GM12864 (cell line): ENCODE measurements around the gene GABRB3.

ENCODE experiments used
- DNase-seq: peaks from one replicate; pipeline ENCODE4 v3.0.0-alpha.2; 2011; ENCODE audit warnings: low read depth
- H3K4me3 ChIP-seq: 2 replicates; pipeline ENCODE4 v1.5.1; 2011; ENCODE audit warnings: mild to moderate bottlenecking, low read depth, low read length, control low read depth
- TF ChIP-seq, protein P1 (sequence below): IDR thresholded peaks from 2 replicates; pipeline ENCODE4 v1.5.1; 2011; ENCODE audit warnings: low read depth, mild to moderate bottlenecking, moderate library complexity, low read length, control low read depth, inconsistent platforms; ENCODE audit errors: missing control alignments

The GABRB3 gene

DNA sequence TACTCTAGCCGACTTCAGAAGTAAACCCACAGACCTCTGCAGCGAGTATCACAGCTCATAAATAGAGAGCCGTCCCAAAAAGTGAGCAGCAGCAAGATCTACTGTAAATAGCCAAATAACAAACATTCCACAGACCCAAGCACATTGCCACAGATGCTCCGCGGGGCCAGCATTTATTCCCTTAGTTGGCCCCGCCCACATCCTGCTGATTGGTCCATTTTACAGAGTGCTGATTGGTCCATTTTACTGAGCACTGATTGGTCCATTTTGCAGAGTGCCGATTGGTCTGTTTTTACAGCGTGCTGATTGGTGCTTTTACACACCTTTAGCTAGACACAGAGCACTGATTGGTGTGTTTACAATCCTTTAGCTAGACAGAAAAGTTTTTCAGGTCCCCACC is 17.3 kb upstream of the GABRB3 start:
- H3K4me3 ChIP-seq, result no peak overlapping the region
- no peak for DNase-seq
- TF ChIP-seq, protein P1, sequence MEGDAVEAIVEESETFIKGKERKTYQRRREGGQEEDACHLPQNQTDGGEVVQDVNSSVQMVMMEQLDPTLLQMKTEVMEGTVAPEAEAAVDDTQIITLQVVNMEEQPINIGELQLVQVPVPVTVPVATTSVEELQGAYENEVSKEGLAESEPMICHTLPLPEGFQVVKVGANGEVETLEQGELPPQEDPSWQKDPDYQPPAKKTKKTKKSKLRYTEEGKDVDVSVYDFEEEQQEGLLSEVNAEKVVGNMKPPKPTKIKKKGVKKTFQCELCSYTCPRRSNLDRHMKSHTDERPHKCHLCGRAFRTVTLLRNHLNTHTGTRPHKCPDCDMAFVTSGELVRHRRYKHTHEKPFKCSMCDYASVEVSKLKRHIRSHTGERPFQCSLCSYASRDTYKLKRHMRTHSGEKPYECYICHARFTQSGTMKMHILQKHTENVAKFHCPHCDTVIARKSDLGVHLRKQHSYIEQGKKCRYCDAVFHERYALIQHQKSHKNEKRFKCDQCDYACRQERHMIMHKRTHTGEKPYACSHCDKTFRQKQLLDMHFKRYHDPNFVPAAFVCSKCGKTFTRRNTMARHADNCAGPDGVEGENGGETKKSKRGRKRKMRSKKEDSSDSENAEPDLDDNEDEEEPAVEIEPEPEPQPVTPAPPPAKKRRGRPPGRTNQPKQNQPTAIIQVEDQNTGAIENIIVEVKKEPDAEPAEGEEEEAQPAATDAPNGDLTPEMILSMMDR, result no peak

DNA sequence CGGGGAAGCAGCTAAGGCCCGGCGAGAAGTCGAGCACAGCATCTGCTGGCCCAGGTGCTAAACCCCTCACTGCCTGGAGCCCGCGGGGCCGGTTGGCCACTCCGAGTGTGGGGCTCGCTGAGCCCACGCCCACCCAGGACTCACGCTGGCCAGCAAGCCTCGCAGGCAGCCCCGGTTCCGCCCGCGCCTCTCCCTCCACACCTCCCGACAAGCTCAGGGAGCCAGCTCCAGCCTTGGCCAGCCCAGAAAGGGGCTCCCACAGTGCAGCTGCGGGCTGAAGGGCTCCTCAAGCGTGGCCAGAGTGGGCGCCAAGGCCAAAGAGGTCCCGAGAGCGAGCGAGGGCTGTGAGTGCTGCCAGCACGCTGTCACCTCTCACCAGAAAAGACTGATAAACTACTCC is 8.9 kb upstream of the GABRB3 start:
- H3K4me3 ChIP-seq, result no peak overlapping the region
- no peak for DNase-seq
- TF ChIP-seq, protein P1, result no peak

DNA sequence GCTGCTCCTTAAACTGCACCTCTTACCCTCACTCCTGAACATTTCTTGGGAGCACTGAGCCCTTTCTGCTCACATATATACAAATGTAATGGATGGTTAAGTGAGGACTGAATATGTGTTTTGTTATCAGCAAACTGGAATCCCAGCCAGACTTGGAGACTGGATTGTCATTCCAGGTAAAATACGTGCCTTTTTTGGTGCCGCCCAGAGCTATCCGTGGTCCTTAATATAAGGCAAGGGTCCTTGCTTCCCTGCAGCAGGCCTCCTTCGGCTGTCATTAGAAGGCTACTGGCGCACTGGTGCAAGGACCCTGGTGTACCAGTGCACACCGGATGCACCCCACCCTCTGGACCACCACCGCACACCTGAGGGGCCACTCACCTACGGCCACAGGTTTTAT is 1.1 kb upstream of the GABRB3 start:
- TF ChIP-seq, protein P1, result no peak
- no peak overlapping the region for H3K4me3 ChIP-seq
- DNase-seq, result no peak

DNA sequence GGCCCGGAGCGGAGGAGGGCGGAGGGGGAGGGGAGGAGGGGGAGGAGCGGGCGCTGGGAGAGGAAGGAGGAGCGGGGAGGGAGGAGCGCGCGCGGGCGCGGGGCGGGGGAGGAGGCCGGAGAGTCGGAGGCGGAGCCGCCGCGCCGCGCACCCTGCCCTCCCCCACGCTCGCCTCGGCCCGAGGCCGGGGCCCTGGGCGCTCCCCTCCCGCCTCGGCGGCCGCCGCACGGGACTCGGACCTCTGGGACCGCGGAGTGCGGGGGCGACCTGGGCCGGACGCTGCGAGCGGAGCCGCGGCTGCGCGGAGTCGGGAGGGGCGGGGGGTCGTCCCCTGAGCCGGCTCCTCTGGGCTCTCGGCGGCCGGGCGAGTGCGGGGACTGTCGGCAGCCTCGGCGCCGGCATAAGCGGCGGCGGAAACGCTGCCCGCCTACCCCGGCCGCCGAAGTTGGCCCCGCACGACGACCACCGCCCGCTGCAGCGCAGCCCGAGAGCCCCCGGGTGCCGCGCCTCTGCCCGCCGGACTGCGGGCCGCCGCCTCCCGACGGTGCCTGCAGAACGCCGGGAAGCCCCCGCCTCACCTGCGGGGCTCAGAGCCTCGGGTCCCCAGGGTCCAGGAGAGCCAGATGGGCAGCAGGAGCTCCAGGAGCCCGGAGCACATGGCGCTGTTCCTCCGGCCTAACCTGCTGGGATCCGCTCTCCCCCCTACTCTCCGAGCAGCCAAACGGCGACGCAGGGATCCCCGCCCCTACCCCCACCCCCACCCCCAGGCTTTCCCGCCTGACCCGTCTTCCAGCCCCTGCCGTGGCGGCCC is 406 bp upstream of the GABRB3 start:
- no peak for DNase-seq
- no peak overlapping the region for H3K4me3 ChIP-seq
- TF ChIP-seq, protein P1, result no peak

DNA sequence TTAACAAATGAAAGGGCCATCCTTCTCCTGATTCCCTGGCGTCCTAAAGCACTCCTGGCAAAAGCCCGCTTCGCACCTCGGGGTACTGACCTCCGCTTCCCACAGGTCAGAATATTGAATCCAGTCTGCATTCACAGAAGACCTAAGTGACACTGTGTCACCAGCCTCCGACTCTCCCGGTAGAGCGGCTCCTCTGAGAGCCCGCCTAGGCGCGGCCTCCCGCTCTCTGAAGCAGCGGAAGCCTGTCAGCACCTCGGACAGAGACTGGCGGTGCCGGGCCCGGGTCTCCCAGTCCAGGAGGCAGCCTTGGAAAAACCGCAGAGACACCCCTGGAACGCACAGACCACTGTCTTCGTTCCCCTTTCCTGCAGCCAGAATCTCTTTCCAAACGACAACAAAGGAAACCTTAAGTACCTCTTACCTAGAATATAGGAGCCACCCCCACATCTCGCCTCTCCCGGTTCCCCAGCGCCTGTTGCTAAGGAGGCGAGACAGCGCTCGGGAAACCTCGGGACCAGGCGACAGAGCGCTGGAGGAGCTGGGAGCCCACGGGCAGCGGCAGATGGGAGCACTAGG is 1.2 kb downstream of the GABRB3 start:
- TF ChIP-seq, protein P1, result no peak
- H3K4me3 ChIP-seq, result no peak overlapping the region
- no peak for DNase-seq

DNA sequence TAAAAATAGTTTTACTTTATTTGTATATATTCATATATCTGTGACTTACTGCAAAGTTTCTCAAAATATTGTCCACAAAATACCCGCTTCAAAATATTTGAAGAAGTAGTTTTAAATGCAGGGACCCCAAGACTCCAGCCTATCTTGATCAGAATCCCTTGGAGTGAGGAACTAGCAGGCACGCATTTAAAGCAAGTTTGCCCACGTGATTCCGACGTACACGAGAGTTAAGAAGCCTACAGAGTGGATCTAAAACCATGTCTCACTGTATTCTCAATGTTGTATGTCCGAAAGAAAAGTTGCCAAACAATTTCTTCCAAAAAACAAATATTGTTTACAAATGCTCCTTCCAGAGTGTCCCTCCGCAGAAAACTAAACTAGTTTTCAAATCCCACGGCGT is 1.7 kb downstream of the GABRB3 start:
- TF ChIP-seq, protein P1, result no peak
- H3K4me3 ChIP-seq, result no peak overlapping the region
- no peak for DNase-seq
